ENCODE results near the gene MYRF.

- TF ChIP-seq, protein P1, sequence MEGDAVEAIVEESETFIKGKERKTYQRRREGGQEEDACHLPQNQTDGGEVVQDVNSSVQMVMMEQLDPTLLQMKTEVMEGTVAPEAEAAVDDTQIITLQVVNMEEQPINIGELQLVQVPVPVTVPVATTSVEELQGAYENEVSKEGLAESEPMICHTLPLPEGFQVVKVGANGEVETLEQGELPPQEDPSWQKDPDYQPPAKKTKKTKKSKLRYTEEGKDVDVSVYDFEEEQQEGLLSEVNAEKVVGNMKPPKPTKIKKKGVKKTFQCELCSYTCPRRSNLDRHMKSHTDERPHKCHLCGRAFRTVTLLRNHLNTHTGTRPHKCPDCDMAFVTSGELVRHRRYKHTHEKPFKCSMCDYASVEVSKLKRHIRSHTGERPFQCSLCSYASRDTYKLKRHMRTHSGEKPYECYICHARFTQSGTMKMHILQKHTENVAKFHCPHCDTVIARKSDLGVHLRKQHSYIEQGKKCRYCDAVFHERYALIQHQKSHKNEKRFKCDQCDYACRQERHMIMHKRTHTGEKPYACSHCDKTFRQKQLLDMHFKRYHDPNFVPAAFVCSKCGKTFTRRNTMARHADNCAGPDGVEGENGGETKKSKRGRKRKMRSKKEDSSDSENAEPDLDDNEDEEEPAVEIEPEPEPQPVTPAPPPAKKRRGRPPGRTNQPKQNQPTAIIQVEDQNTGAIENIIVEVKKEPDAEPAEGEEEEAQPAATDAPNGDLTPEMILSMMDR (conservative IDR thresholded peaks at IDR 0.05; ENCODE audit: low read depth, low read length): no peak
- no peak for TF ChIP-seq EZH2 (IDR thresholded peaks at IDR 0.05; ENCODE audit: low read length, unreplicated experiment)
These were observed 17.7 kb upstream of the MYRF start for GRCh38 chr11:61734767-61735166.

All from PC-3 (cell line).